ENCODE results near the gene MCM5. TPM values are rescaled to one million over a fixed set of nuclear protein-coding genes. Genes with fewer than 3 reads are reported as not detected.

Gene MCM5
- total RNA-seq, 1 experiment from 2014 or later = 274 TPM

GRCh38 chr22:35410663-35411034 lies 10.7 kb downstream of the MCM5 start:
- Mint-ChIP-seq H3K27me3 (ENCODE audit: low read depth) (no peaks in the 10 kb centered on the region), H3K4me3 (no peak overlapping the region), H3K9me3 (no peaks in the 10 kb centered on the region), H3K36me3 (ENCODE audit: insufficient read depth in 1 of 3, low read depth in 3 of 3) (peaks cover 79 to 96% (median 93%) of the 10 kb centered on the region in 3 experiments), H3K27ac (no peak overlapping the region), H3K4me1 (no peaks in the 10 kb centered on the region)
- no peak overlapping the region for H3K56ac ChIP-seq (ENCODE audit: insufficient read length, low read depth, low read length)
- H4K91ac ChIP-seq (ENCODE audit: insufficient read length, low read depth, low read length) = no peak overlapping the region
- H2BK15ac ChIP-seq (ENCODE audit: low read depth, low read length) = no peak overlapping the region
- no peak overlapping the region for H4K8ac ChIP-seq (replicated peaks; ENCODE audit: insufficient read length, low read depth, low read length)
- H3K79me1 ChIP-seq (ENCODE audit: insufficient read depth, low read depth, low read length, poor library complexity, severe bottlenecking) = no peaks in the 10 kb centered on the region
- H4K20me1 ChIP-seq (ENCODE audit: control insufficient read depth, insufficient read depth, insufficient read length) = no peaks in the 10 kb centered on the region
- H2BK120ac ChIP-seq (ENCODE audit: low read depth, low read length, poor library complexity, severe bottlenecking) = no peak overlapping the region
- DNase-seq = no peak
- no peak overlapping the region for H3K23ac ChIP-seq (ENCODE audit: insufficient read length, low read depth, low read length)
- no CpG with 5 or more reads among the region's 6 CpGs for WGBS (ENCODE audit: extremely low coverage, insufficient read length, low lambda C conversion rate)
- H3K4me1 ChIP-seq (ENCODE audit: insufficient read depth, low read length) = no peaks in the 10 kb centered on the region
- no peak for TF ChIP-seq CTCF (conservative IDR thresholded peaks at IDR 0.05)
- H3K27ac ChIP-seq (ENCODE audit: insufficient read length, low read depth, low read length) = no peak overlapping the region
- H4K5ac ChIP-seq (ENCODE audit: insufficient read length, low read depth, low read length) = no peak overlapping the region
- H2AK5ac ChIP-seq (ENCODE audit: insufficient read length, low read length) = no peak overlapping the region
- H3K9ac ChIP-seq (ENCODE audit: extremely low read depth, insufficient read length, low read length) = no peak overlapping the region
- no peaks in the 10 kb centered on the region for H3K27me3 ChIP-seq (ENCODE audit: insufficient read depth, low read length)
- H3K18ac ChIP-seq (ENCODE audit: insufficient read length, low read depth, low read length) = no peak overlapping the region
- no peaks in the 10 kb centered on the region for H3K9me3 ChIP-seq (ENCODE audit: control insufficient read depth, low read depth, low read length)
- no peak overlapping the region for H2BK12ac ChIP-seq (ENCODE audit: insufficient read length, low read depth, low read length)
- H3K23me2 ChIP-seq (ENCODE audit: insufficient read length, low read depth, low read length, poor library complexity, severe bottlenecking) = no peaks in the 10 kb centered on the region
- H3T11ph ChIP-seq (ENCODE audit: low read length) = no peak overlapping the region
- no peak overlapping the region for H3K4me2 ChIP-seq (ENCODE audit: insufficient read depth, insufficient read length, low read length)
- no peaks in the 10 kb centered on the region for H3K79me2 ChIP-seq (ENCODE audit: insufficient read depth, low read length)
- H2AFZ ChIP-seq (ENCODE audit: low read length) = no peak overlapping the region
- H3K14ac ChIP-seq (ENCODE audit: insufficient read depth, low read length) = no peak overlapping the region
- no peak overlapping the region for H3K4ac ChIP-seq (ENCODE audit: low read depth, low read length)
- H2BK5ac ChIP-seq (ENCODE audit: insufficient read length, low read length) = no peak overlapping the region
- no peak overlapping the region for H2BK20ac ChIP-seq (ENCODE audit: low read depth, low read length, poor library complexity, severe bottlenecking)
